Mucosa of descending colon (tissue), 3 donors: ENCODE data around the gene ICAM1. TPM values are rescaled to one million over a fixed set of nuclear protein-coding genes. Genes with fewer than 3 reads are reported as not detected.
"Not testable (repeated sequence)": the region's sequence is repeated elsewhere in the genome, so short reads cannot be mapped to it uniquely, and the experiment has no call there.

Experiments
- ATAC-seq: fragments of 200-7000 bp; cut with Tn5 transposase; one replicate; pipeline ENCODE4 v1.9.1; 2020; ENCODE audit warnings: mild to moderate bottlenecking, moderate library complexity
- DNase-seq, 3 donors: peaks; one replicate each; pipeline ENCODE4 v3.0.0-alpha.2; 2020
- H3K36me3 ChIP-seq: fragments of 200-600 bp; one replicate; pipeline ENCODE4 v1.8.0; 2021; ENCODE audit warnings: low read depth, mild to moderate bottlenecking
- H3K4me1 ChIP-seq: fragments of 200-600 bp; one replicate; pipeline ENCODE4 v1.8.0; 2021; ENCODE audit warnings: low read depth, mild to moderate bottlenecking
- H3K4me3 ChIP-seq: fragments of 200-600 bp; one replicate; pipeline ENCODE4 v1.8.0; 2021; ENCODE audit warnings: mild to moderate bottlenecking
- H3K9me3 ChIP-seq: fragments of 200-600 bp; one replicate; pipeline ENCODE4 v1.8.0; 2021; ENCODE audit warnings: mild to moderate bottlenecking
- intact Hi-C, 2 donors: fragments of 100-400 bp; cut with DNase I in 1 of 2; cut with micrococcal nuclease in 1 of 2; formaldehyde crosslinking; loops; one replicate each; pipeline versions ENCODE4 v1.11.0 to v1.11.1; 2022; cut with DNase I, micrococcal nuclease
- total RNA-seq, 3 donors: library from RNA; stranded (reverse); fragmentation: NEBNext Ultra II Directional in 2 of 3; extraction: Animal tissue kit (Norgen Biotek cat#: 25700) in 2 of 3; gene quantifications; one replicate each; pipeline versions ENCODE4 v1.2.1 to v1.2.4, GENCODE V29; 2021 to 2023
- TF ChIP-seq, protein P1 (sequence below): fragments of 200-600 bp; IDR thresholded peaks from one replicate; pipeline ENCODE4 v1.8.0; 2022; ENCODE audit warnings: antibody characterized with exemption, mild to moderate bottlenecking
- donor health status: DM: no; HTN: no; CAD: no; lungs with moderate emphysema.
- donor health status: DM: no; HTN: no; CAD: no.
- donor health status: DM: no; HTN: yes; CAD: no.

Gene ICAM1
- total RNA-seq, 3 donors from 2014 or later = 10.7 to 13.9 (median 13.4) TPM

DNA sequence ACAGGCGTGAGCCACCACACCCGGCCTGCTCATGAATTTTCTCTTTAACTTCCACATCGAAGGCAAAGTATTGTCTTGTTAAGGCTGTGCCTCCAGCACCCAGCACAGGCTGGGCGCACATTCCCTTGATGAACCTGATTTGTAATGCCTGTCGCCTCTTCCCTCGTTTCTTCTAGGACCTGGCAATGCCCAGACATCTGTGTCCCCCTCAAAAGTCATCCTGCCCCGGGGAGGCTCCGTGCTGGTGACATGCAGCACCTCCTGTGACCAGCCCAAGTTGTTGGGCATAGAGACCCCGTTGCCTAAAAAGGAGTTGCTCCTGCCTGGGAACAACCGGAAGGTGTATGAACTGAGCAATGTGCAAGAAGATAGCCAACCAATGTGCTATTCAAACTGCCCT is 3.7 kb downstream of the ICAM1 start:
- H3K9me3 ChIP-seq = no peaks in the 10 kb centered on the region
- intact Hi-C loops = no loop called here
- DNase-seq (no peak), ATAC-seq (no peak)
- H3K4me3 ChIP-seq = no peak overlapping the region
- TF ChIP-seq, protein P1, sequence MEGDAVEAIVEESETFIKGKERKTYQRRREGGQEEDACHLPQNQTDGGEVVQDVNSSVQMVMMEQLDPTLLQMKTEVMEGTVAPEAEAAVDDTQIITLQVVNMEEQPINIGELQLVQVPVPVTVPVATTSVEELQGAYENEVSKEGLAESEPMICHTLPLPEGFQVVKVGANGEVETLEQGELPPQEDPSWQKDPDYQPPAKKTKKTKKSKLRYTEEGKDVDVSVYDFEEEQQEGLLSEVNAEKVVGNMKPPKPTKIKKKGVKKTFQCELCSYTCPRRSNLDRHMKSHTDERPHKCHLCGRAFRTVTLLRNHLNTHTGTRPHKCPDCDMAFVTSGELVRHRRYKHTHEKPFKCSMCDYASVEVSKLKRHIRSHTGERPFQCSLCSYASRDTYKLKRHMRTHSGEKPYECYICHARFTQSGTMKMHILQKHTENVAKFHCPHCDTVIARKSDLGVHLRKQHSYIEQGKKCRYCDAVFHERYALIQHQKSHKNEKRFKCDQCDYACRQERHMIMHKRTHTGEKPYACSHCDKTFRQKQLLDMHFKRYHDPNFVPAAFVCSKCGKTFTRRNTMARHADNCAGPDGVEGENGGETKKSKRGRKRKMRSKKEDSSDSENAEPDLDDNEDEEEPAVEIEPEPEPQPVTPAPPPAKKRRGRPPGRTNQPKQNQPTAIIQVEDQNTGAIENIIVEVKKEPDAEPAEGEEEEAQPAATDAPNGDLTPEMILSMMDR = no peak
- H3K36me3 ChIP-seq = no peaks in the 10 kb centered on the region
- peaks cover 20% of the 10 kb centered on the region for H3K4me1 ChIP-seq

DNA sequence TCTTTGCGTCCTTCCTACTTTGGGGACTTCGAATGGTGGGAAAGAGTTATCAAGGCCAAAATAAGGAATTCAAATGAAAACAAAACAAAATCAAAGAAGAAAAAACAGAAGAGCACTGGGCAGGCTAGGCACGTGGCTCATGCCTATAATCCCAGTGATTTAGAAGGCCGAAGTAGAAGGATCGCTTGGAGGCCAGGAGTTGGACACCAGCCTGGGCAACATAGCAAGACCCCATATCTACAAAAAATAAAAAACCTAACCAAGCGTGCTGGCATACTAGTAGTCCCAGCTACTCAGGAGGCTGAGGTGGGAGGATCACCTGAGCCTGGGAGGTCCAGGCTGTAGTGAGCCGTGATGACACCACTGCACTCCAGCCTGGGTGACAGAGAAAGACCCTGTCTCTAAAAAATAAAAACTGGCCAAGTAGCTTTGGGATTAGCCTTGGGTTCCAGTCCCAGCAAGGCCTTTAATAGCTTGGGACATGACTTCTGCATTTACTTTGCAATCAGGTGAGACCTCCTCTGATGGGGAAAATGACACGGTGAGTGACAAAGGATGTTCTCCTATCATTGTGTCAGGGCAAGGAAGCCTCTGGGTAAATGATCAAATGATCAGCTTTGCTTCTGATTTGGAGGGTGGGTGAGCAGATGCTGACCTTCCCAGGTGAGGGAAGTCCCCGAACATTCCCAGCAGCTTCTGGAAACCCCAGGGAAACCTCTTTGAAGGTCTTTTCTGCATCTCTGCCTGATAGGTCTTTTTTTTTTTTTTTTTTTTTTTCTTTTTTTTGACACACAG is 7.1 kb downstream of the ICAM1 start:
- Histone ChIP-seq H3K4me3 (no peak overlapping the region), H3K36me3 (no peaks in the 10 kb centered on the region), H3K9me3 (no peaks in the 10 kb centered on the region), H3K4me1 (peaks cover 5% of the 10 kb centered on the region)
- DNase-seq (no peak), ATAC-seq (no peak)
- intact Hi-C loops = no loop called here
- TF ChIP-seq, protein P1 = no peak

DNA sequence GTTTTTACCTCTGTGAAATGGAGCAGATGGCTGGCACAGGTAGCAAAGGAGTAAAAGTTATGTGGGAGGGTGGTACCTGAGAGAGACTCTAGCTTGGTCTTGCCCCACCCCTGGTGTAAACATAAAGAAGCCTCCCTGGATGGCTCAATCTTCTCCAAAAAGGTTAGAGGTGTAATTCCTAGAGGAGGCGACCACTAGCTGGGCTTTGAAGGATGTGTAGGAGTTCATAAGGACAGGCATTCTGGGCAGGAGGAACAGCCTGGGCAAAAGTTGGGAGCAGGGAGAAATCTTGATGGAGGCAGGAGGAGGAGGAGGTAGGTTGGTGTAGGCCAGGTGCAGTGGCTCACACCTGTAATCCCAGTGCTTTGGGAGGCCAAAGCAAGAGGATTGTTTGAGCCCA is 8.0 kb downstream of the ICAM1 start:
- ATAC-seq = no peak
- intact Hi-C loops = no loop called here
- Histone ChIP-seq H3K4me1 (peaks cover 5% of the 10 kb centered on the region), H3K9me3 (no peaks in the 10 kb centered on the region), H3K36me3 (no peaks in the 10 kb centered on the region), H3K4me3 (no peak overlapping the region)
- TF ChIP-seq, protein P1 = no peak
- DNase-seq = no peak

DNA sequence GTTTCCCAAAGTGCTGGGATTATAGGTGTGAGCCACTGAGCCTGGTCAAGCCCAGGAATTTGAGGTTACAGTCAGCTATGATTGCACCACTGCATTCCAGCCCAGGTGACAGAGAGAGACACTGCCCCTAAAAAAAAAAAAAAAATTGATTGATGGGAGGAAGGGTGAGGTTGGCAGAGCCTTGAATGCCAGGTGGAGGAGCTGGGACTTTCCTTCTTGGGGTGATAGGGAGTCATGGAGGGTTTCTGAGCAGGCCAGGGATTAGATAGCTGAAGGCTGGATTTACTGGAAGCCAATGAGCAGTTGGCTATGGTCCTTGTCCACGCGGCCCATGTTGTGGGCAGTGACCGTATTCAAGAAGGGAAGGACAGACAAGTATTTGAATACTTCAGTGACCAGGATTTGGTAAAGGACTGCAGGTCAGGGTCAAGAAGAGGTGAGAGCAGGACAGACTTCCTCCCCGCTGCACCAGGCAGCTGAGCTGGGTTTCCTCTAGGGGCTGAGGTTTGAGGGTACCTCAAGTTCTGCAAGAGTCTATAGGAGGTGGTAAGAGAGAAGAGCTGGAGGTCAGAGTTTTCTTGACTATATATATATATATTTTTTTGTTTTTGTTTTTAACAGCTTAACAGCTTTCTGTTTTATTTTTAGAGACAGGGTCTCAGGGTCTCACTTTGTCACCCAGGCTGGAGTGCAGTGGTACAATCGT is 9.0 kb downstream of the ICAM1 start:
- no peaks in the 10 kb centered on the region for H3K36me3 ChIP-seq
- H3K4me3 ChIP-seq = no peak overlapping the region
- TF ChIP-seq, protein P1 = no peak
- ATAC-seq (no peak), DNase-seq (no peak)
- no peaks in the 10 kb centered on the region for H3K9me3 ChIP-seq
- intact Hi-C loops = no loop called here
- peaks cover 4% of the 10 kb centered on the region for H3K4me1 ChIP-seq

DNA sequence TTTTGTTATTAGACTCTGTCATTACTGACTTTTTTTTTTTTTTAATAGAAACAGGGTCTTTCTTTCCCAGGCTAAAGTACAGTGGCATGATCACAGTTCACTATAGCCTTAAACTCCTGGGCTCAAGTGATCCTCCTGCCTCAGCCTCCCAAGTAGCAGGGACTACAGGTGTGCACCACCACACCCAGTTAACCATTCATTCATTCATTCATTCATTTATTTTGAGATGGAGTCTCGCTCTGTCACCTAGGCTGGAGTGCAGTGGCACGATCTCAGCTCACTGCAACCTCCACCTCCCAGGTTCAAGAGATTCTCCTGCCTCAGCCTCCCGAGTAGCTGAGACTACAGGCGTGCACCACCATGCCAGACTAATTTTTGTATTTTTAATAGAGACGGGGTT is 11.1 kb downstream of the ICAM1 start:
- DNase-seq, intact Hi-C loops, H3K4me3 ChIP-seq, H3K4me1 ChIP-seq, H3K9me3 ChIP-seq, H3K36me3 ChIP-seq, ATAC-seq: not testable (repeated sequence)
